Measurements from ENCODE around the gene GRAMD2B. TPM values are rescaled to one million over a fixed set of nuclear protein-coding genes. Genes with fewer than 3 reads are reported as not detected.

GRAMD2B gene
- total and polyA plus RNA-seq, 3 experiments from 2014 or later = 7.0 to 10.4 (median 8.4) TPM

- POLR2A ChIA-PET = no interaction called here
- no peak overlapping the region for H3K4me3 Mint-ChIP-seq
These were observed 23.5 kb downstream of the GRAMD2B start for GRCh38 chr5:126446498-126447224.

GRCh38 chr5:126448720-126449119 lies 25.5 kb downstream of the GRAMD2B start:
- peaks cover 80% of the 10 kb centered on the region for H3K4me1 ChIP-seq (ENCODE audit: insufficient read depth, low read length)
- ChIA-PET CTCF (interaction anchor here (2.2 kb wide), 1 partner anchor 51 kb away, joined by 11 read pairs; no protein-coding TSS in a partner anchor), POLR2A (interaction anchor here (2.0 kb wide), 1 partner anchor 26 kb away, joined by 14 read pairs; the partner anchor contains the start of gene GRAMD2B)
- Mint-ChIP-seq H3K27ac (peak overlapping the region; percentile 78 to 93 (median 88)), H3K4me3 (peak overlapping the region in 5 of 7 donors; percentile 2 to 69 (median 19)), H3K36me3 (no peaks in the 10 kb centered on the region), H3K27me3 (no peaks in the 10 kb centered on the region), H3K9me3 (no peaks in the 10 kb centered on the region), H3K4me1 (peaks cover 55 to 79% (median 67%) of the 10 kb centered on the region in 3 donors)
- no peak for DNase-seq
- no peaks in the 10 kb centered on the region for H3K36me3 ChIP-seq (ENCODE audit: insufficient read depth, low read length)
- H3K27ac ChIP-seq (ENCODE audit: low read depth, low read length) = no peak overlapping the region
- H3K27me3 ChIP-seq (ENCODE audit: insufficient read depth, low read length, poor library complexity, severe bottlenecking) = no peaks in the 10 kb centered on the region
- no peaks in the 10 kb centered on the region for H3K9me3 ChIP-seq (ENCODE audit: low read length)
- H3K4me3 ChIP-seq (ENCODE audit: low read length) = no peak overlapping the region

More at GRCh38 chr5:126446498-126447224, 23.5 kb downstream of the GRAMD2B start:
- no peak overlapping the region for H3K4me3 ChIP-seq (ENCODE audit: low read length)
- no peaks in the 10 kb centered on the region for H3K36me3 Mint-ChIP-seq
- H3K9me3 Mint-ChIP-seq = no peaks in the 10 kb centered on the region
- no peaks in the 10 kb centered on the region for H3K27me3 Mint-ChIP-seq
- peak overlapping the region in 6 of 8 donors; percentile 21 to 50 (median 34) for H3K27ac Mint-ChIP-seq
- peaks cover 55 to 77% (median 67%) of the 10 kb centered on the region in 3 donors for H3K4me1 Mint-ChIP-seq
- H3K36me3 ChIP-seq (ENCODE audit: insufficient read depth, low read length) = no peaks in the 10 kb centered on the region
- H3K4me1 ChIP-seq (ENCODE audit: insufficient read depth, low read length) = peaks cover 78% of the 10 kb centered on the region
- H3K27me3 ChIP-seq (ENCODE audit: insufficient read depth, low read length, poor library complexity, severe bottlenecking) = no peaks in the 10 kb centered on the region
- H3K27ac ChIP-seq (ENCODE audit: low read depth, low read length) = no peak overlapping the region
- CTCF ChIA-PET = no interaction called here
- no peaks in the 10 kb centered on the region for H3K9me3 ChIP-seq (ENCODE audit: low read length)
- no peak for DNase-seq

GRCh38 chr5:126449751-126450271 lies 26.6 kb downstream of the GRAMD2B start:
- Histone ChIP-seq H3K36me3 (ENCODE audit: insufficient read depth, low read length) (no peaks in the 10 kb centered on the region), H3K27me3 (ENCODE audit: insufficient read depth, low read length, poor library complexity, severe bottlenecking) (no peaks in the 10 kb centered on the region), H3K9me3 (ENCODE audit: low read length) (no peaks in the 10 kb centered on the region), H3K27ac (ENCODE audit: low read depth, low read length) (peak overlapping the region; percentile 81), H3K4me3 (ENCODE audit: low read length) (peak overlapping the region; percentile 53), H3K4me1 (ENCODE audit: insufficient read depth, low read length) (peaks cover 72% of the 10 kb centered on the region)
- POLR2A ChIA-PET = interaction anchor here (0.9 to 2.0 kb wide), 2 partner anchors 10 to 27 kb away, joined by 3 to 14 read pairs; partner anchors contain the start of gene GRAMD2B
- Mint-ChIP-seq H3K4me3 (peak overlapping the region; percentile 82 to 91 (median 88)), H3K4me1 (peaks cover 51 to 70% (median 58%) of the 10 kb centered on the region in 3 donors), H3K36me3 (peaks cover 0 to 5% (median 4%) of the 10 kb centered on the region in 3 donors), H3K27ac (peak overlapping the region; percentile 86 to 99 (median 97)), H3K27me3 (no peaks in the 10 kb centered on the region), H3K9me3 (no peaks in the 10 kb centered on the region)
- peak; percentile 13 to 69 (median 58) for DNase-seq
- CTCF ChIA-PET = interaction anchor here (1.2 to 2.2 kb wide), 3 partner anchors 21 to 50 kb away, joined by 3 to 11 read pairs (median 5); partner anchors contain the start of gene GRAMD2B

- peak overlapping the region; percentile 53 for H3K4me3 ChIP-seq (ENCODE audit: low read length)
- H3K36me3 Mint-ChIP-seq = peaks cover 2 to 8% (median 4%) of the 10 kb centered on the region in 3 donors
- H3K9me3 Mint-ChIP-seq = no peaks in the 10 kb centered on the region
- no peaks in the 10 kb centered on the region for H3K27me3 ChIP-seq (ENCODE audit: insufficient read depth, low read length, poor library complexity, severe bottlenecking)
- peaks cover 45 to 65% (median 52%) of the 10 kb centered on the region in 3 donors for H3K4me1 Mint-ChIP-seq
- ChIA-PET CTCF (interaction anchor here (1.2 to 2.2 kb wide), 3 partner anchors 20 to 50 kb away, joined by 3 to 11 read pairs (median 5); partner anchors contain the start of gene GRAMD2B), POLR2A (interaction anchor here (0.9 to 2.0 kb wide), 2 partner anchors 11 to 27 kb away, joined by 3 to 14 read pairs; partner anchors contain the start of gene GRAMD2B)
- peak overlapping the region; percentile 81 for H3K27ac ChIP-seq (ENCODE audit: low read depth, low read length)
- no peaks in the 10 kb centered on the region for H3K27me3 Mint-ChIP-seq
- peak overlapping the region; percentile 82 to 91 (median 88) for H3K4me3 Mint-ChIP-seq
- peaks cover 66% of the 10 kb centered on the region for H3K4me1 ChIP-seq (ENCODE audit: insufficient read depth, low read length)
- no peaks in the 10 kb centered on the region for H3K36me3 ChIP-seq (ENCODE audit: insufficient read depth, low read length)
- H3K9me3 ChIP-seq (ENCODE audit: low read length) = no peaks in the 10 kb centered on the region
- DNase-seq = peak in 3 of 5 donors; percentile 3 to 46 (median 38)
- H3K27ac Mint-ChIP-seq = peak overlapping the region; percentile 86 to 99 (median 97)
These were observed 27.1 kb downstream of the GRAMD2B start for GRCh38 chr5:126450346-126450745.

- no peaks in the 10 kb centered on the region for H3K9me3 ChIP-seq (ENCODE audit: low read length)
- H3K27ac ChIP-seq (ENCODE audit: low read depth, low read length) = no peak overlapping the region
- H3K27me3 Mint-ChIP-seq = no peaks in the 10 kb centered on the region
- H3K4me1 Mint-ChIP-seq = peaks cover 42 to 59% (median 47%) of the 10 kb centered on the region in 3 donors
- ChIA-PET CTCF (interaction anchor here (1.2 to 2.2 kb wide), 2 partner anchors 20 to 49 kb away, joined by 3 to 11 read pairs; no protein-coding TSS in a partner anchor), POLR2A (interaction anchor here (0.6 kb wide), 1 partner anchor 28 kb away, joined by 3 read pairs; the partner anchor contains the start of gene GRAMD2B)
- H3K36me3 ChIP-seq (ENCODE audit: insufficient read depth, low read length) = no peaks in the 10 kb centered on the region
- peaks cover 61% of the 10 kb centered on the region for H3K4me1 ChIP-seq (ENCODE audit: insufficient read depth, low read length)
- peak overlapping the region; percentile 86 to 99 (median 97) for H3K27ac Mint-ChIP-seq
- peak overlapping the region; percentile 82 to 91 (median 88) for H3K4me3 Mint-ChIP-seq
- peak overlapping the region; percentile 53 for H3K4me3 ChIP-seq (ENCODE audit: low read length)
- no peaks in the 10 kb centered on the region for H3K27me3 ChIP-seq (ENCODE audit: insufficient read depth, low read length, poor library complexity, severe bottlenecking)
- peaks cover 2 to 8% (median 4%) of the 10 kb centered on the region in 3 donors for H3K36me3 Mint-ChIP-seq
- H3K9me3 Mint-ChIP-seq = no peaks in the 10 kb centered on the region
- DNase-seq = no peak
These were observed 27.7 kb downstream of the GRAMD2B start for GRCh38 chr5:126450907-126451306.

GRCh38 chr5:126452477-126452876 lies 29.3 kb downstream of the GRAMD2B start:
- no peaks in the 10 kb centered on the region for H3K27me3 Mint-ChIP-seq
- peak overlapping the region in 3 of 7 donors; percentile 9 to 64 (median 15) for H3K4me3 Mint-ChIP-seq
- Histone ChIP-seq H3K27ac (ENCODE audit: low read depth, low read length) (no peak overlapping the region), H3K4me3 (ENCODE audit: low read length) (no peak overlapping the region), H3K27me3 (ENCODE audit: insufficient read depth, low read length, poor library complexity, severe bottlenecking) (no peaks in the 10 kb centered on the region), H3K9me3 (ENCODE audit: low read length) (no peaks in the 10 kb centered on the region), H3K4me1 (ENCODE audit: insufficient read depth, low read length) (peaks cover 49% of the 10 kb centered on the region), H3K36me3 (ENCODE audit: insufficient read depth, low read length) (no peaks in the 10 kb centered on the region)
- H3K9me3 Mint-ChIP-seq = no peaks in the 10 kb centered on the region
- H3K27ac Mint-ChIP-seq = peak overlapping the region in 5 of 8 donors; percentile 6 to 56 (median 45)
- ChIA-PET CTCF (no interaction called here), POLR2A (no interaction called here)
- peaks cover 41 to 54% (median 42%) of the 10 kb centered on the region in 3 donors for H3K4me1 Mint-ChIP-seq
- DNase-seq = no peak
- H3K36me3 Mint-ChIP-seq = peaks cover 3 to 8% (median 8%) of the 10 kb centered on the region in 3 donors

GRCh38 chr5:126454081-126454480 lies 30.9 kb downstream of the GRAMD2B start:
- Mint-ChIP-seq H3K9me3 (no peaks in the 10 kb centered on the region), H3K27me3 (no peaks in the 10 kb centered on the region), H3K4me3 (no peak overlapping the region), H3K27ac (peak overlapping the region in 1 of 8 donors; percentile 1), H3K36me3 (peaks cover 7 to 10% (median 8%) of the 10 kb centered on the region in 3 donors), H3K4me1 (peaks cover 32 to 42% (median 32%) of the 10 kb centered on the region in 3 donors)
- ChIA-PET POLR2A (no interaction called here), CTCF (no interaction called here)
- H3K4me3 ChIP-seq (ENCODE audit: low read length) = no peak overlapping the region
- no peaks in the 10 kb centered on the region for H3K27me3 ChIP-seq (ENCODE audit: insufficient read depth, low read length, poor library complexity, severe bottlenecking)
- H3K4me1 ChIP-seq (ENCODE audit: insufficient read depth, low read length) = peaks cover 35% of the 10 kb centered on the region
- no peak overlapping the region for H3K27ac ChIP-seq (ENCODE audit: low read depth, low read length)
- no peak for DNase-seq
- H3K36me3 ChIP-seq (ENCODE audit: insufficient read depth, low read length) = no peaks in the 10 kb centered on the region
- no peaks in the 10 kb centered on the region for H3K9me3 ChIP-seq (ENCODE audit: low read length)
